ENCODE measurements around the gene CACNA2D2.

CACNA2D2 gene

GRCh38 chr3:50351323-50351697 lies 152.1 kb downstream of the CACNA2D2 start:
- DNase-seq (ENCODE audit: low read depth in 1 of 2, low spot score in 1 of 2) = no peak

GRCh38 chr3:50350527-50351322 lies 152.7 kb downstream of the CACNA2D2 start, which contains the start of the genes CYB561D2 and NPRL2:
TSS of gene CYB561D2 (plus strand) at chr3:50350862. CDS start at chr3:50351434, 572 bp downstream.
TSS of gene NPRL2 (minus strand) at chr3:50350775. CDS start at chr3:50350652, 123 bp downstream.
- DNase-seq (ENCODE audit: low read depth in 1 of 2, low spot score in 1 of 2) = peak; percentile 99

DNA sequence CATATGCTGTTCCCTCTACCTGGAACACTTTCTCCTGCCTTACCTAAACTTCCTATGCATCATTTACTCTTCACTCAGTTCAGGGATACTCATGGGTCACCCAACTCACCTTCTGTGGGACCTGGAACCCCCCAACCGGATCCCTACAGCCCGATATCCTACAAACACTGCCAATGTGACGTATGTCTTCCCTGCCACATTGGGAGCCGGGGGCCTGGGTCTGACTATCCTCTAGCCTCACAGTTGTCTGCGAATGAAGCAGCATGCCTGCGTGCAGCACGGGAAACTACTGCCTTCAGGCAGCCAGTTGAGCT lies 153.3 kb downstream of the CACNA2D2 start:
- no peak for DNase-seq (ENCODE audit: low read depth in 1 of 2, low spot score in 1 of 2)

DNA sequence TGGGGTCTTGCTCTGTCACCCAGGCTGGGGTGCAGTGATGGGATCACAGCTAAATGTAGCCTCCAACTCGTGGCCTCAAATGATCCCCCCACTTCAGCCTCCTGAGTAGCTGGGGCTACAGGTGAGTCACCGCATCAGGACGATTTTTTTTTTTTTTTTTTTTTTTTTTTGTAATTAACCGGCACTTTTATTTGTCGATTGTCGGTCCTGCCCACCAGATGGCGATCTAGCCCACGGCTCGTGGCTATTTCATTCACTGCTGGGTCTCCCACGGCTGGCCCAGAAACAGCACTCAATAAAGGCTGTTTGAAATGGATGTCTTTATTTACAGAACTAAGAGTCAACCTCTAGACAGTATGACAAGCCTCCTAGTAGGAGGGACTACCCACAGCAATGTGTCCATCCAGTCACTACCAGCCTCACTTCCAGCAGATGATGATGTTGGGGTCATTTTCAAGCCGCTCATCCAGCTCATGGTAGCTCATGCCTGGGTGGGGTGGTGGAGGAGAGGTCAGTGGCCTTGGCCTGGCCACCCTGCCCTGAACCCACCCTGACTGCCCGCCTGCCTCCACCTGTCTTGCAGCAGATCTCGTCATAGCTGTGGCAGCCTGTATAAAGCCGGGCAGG lies 156.1 kb downstream of the CACNA2D2 start:
- DNase-seq (ENCODE audit: low read depth in 1 of 2, low spot score in 1 of 2) = peak; percentile 52 to 56

- peak; percentile 57 to 59 for DNase-seq (ENCODE audit: low read depth in 1 of 2, low spot score in 1 of 2)
These were observed 157.7 kb downstream of the CACNA2D2 start, which contains the start of gene ZMYND10 for GRCh38 chr3:50345586-50346234. TSS of gene ZMYND10 (minus strand) at chr3:50345732. CDS start at chr3:50345579, 153 bp downstream.

DNA sequence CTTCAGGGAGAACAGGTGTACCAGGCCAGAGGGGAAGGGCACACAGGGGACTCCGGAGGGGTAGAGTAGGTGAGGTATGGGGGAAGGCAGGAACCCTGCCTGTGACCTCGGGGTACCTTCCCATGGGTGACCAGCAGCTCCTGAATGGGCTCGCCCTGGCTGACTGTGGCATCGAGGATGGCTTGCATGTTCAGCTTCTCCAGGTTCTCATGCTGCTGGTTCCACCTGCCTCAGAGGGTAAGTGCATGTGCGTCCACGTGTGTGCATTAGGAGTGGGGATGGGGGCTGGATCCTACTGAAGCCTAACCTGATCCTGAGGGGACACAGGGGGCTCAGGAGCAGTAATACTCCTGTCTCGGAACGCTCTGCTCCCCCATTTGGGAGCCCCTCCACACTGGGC lies 158.4 kb downstream of the CACNA2D2 start:
- no peak for DNase-seq (ENCODE audit: low read depth in 1 of 2, low spot score in 1 of 2)

GRCh38 chr3:50342813-50343633 lies 160.4 kb downstream of the CACNA2D2 start:
- DNase-seq (ENCODE audit: low read depth in 1 of 2, low spot score in 1 of 2) = no peak

- no peak for DNase-seq (ENCODE audit: low read depth in 1 of 2, low spot score in 1 of 2)
These were observed 161.3 kb downstream of the CACNA2D2 start for GRCh38 chr3:50341996-50342650.

DNA sequence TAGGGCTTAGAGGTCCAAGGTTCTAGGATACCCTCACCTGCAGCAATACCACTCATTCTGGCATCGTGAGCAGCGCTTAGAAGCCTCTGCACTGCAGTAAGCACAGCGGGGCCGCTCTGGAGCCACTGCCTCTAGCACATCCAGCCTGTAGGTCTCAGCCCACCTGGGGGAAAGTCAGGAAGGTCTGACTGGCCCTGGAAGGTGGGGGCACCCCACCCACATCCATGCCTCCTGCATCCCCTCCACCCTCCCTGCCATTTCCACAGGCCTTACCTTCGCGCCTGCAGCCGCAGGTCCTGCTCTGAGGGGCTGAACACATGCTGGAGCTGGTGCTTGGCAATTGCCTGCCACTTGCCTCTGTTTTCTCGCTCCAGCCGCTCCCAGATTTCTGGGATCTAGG lies 161.9 kb downstream of the CACNA2D2 start:
- no peak for DNase-seq (ENCODE audit: low read depth in 1 of 2, low spot score in 1 of 2)

DNA sequence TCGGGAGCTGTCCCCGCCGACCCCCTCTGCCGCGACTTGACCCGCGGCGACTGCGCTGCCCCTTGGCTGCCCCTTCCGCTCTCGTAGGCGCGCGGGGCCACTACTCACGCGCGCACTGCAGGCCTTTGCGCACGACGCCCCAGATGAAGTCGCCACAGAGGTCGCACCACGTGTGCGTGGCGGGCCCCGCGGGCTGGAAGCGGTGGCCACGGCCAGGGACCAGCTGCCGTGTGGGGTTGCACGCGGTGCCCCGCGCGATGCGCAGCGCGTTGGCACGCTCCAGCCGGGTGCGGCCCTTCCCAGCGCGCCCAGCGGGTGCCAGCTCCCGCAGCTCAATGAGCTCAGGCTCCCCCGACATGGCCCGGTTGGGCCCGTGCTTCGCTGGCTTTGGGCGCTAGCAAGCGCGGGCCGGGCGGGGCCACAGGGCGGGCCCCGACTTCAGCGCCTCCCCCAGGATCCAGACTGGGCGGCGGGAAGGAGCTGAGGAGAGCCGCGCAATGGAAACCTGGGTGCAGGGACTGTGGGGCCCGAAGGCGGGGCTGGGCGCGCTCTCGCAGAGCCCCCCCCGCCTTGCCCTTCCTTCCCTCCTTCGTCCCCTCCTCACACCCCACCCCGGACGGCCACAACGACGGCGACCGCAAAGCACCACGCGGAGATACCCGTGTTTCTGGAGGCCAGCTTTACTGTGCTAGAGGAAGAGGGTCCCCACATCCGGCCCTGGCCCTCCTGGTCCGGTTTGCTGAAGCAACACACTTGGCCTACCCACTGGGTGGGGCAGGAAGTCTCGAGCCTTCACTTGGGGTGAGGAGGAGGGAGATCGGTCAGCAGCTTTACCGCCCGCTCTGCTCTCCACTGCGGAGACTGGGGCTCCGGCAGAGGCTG lies 162.7 kb downstream of the CACNA2D2 start, which contains the start of gene RASSF1:
Gene RASSF1, minus strand, starts transcription at position 389 of the 882 bp plus-strand sequence. Its CDS starts 31 bp downstream, at position 358.
- peak; percentile 44 to 49 for DNase-seq (ENCODE audit: low read depth in 1 of 2, low spot score in 1 of 2)

GRCh38 chr3:50340147-50340447 lies 163.3 kb downstream of the CACNA2D2 start:
- DNase-seq (ENCODE audit: low read depth in 1 of 2, low spot score in 1 of 2) = no peak

DNA sequence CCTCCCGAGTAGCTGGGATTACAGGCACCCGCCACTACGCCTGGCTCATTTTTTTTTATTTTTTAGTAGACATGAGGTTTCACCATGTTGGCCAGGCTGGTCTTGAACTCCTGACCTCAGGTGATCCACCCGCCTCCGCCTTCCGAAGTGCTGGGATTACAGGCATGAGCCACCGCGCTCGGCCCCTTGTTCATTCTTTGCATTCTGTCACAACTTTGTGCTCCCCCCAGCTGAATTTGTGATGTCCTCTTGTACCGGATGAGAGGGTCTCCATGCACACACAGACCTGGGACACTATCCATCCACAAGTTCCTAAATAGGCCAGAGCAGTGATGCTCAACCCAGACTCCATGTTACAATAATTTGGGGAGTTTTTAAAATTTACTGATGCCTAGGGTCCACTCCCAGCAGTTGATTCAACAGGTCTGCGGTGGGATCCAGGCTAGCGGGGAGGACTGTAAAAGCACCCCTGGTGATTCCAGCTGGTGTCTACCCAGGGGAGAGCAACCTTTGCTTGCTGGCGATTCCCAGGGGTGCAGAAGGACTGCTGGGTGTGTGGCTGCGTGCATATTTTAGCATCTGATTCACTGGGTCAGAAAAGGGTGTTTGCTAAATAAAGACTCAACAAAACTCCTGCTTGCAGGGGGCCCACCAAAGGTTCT lies 163.8 kb downstream of the CACNA2D2 start:
- no peak for DNase-seq (ENCODE audit: low read depth in 1 of 2, low spot score in 1 of 2)

GRCh38 chr3:50338965-50339364 lies 164.5 kb downstream of the CACNA2D2 start:
- no peak for DNase-seq (ENCODE audit: low read depth in 1 of 2, low spot score in 1 of 2)

- DNase-seq (ENCODE audit: low read depth in 1 of 2, low spot score in 1 of 2) = peak; percentile 85 to 88
These were observed 166.1 kb downstream of the CACNA2D2 start for GRCh38 chr3:50337175-50337861.

DNA sequence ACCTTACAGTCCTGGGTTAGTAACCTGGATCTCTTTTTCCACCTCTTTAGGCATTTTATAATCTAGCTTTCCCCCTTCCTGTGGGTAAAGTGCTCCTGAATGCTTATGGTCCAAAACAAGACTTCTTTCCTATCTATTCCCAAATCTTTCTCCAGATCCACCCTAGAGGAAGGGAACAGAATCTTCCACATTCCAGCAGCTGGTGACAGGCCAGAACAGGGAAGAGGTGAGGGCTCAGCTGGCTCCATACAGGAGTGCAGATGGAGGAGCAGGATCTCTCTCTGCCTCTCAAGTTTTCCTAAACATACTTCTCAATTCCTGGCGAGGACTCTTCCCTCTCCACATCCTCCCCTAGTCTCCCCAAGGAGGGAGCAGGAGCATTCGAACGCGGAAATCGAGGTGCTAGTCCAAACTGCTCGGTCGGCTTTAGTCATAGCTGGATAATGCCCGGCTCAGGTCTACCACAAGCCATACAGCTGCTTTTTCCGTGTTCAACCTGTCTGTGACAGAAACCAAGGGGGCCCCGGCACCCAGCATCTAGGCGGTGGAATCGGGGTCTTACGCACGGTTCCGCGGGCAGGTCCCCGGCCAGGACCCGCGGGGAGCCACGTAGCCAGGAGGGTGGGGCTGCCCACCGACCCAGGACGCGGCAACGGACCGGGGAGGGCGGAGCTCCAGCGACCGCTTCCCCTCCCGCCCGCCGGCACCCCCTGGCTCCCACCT lies 166.8 kb downstream of the CACNA2D2 start:
- DNase-seq (ENCODE audit: low read depth in 1 of 2, low spot score in 1 of 2) = no peak

- no peak for DNase-seq (ENCODE audit: low read depth in 1 of 2, low spot score in 1 of 2)
These were observed 168.9 kb downstream of the CACNA2D2 start for GRCh38 chr3:50334339-50335075.

- DNase-seq (ENCODE audit: low read depth in 1 of 2, low spot score in 1 of 2) = no peak
These were observed 169.6 kb downstream of the CACNA2D2 start for GRCh38 chr3:50333744-50334328.

Measured in stimulated activated CD4-positive, alpha-beta T cell treated with anti-CD3 and anti-CD28 coated beads, Interleukin-15, amount 100 ng/mL, for 1 hour (primary cell).